B cell (primary cell): ENCODE results near the gene INTS7. TPM values are rescaled to one million over a fixed set of nuclear protein-coding genes. Genes with fewer than 3 reads are reported as not detected.

Source experiments
- ATAC-seq: fragments of 200-7000 bp; cut with Tn5 transposase; one replicate; pipeline ENCODE4 v1.10.0; 2021; ENCODE audit warnings: low read depth, mild to moderate bottlenecking, moderate number of reproducible peaks, moderate library complexity
- CTCF ChIA-PET: fragments of 350-600 bp; sonication (Branson Sonifier 250); formaldehyde crosslinking; loops from one replicate; lab custom pipeline; 2021; ENCODE audit warnings: antibody characterized with exemption, inconsistent platforms; lab: Charles Lee
- POLR2A ChIA-PET: fragments of 350-600 bp; sonication (Branson Sonifier 250); formaldehyde crosslinking; loops from one replicate; lab custom pipeline; 2021; ENCODE audit warnings: antibody characterized with exemption; lab: Charles Lee
- DNase-seq: peaks from one replicate; pipeline ENCODE4 v3.0.0; 2013
- H2AFZ ChIP-seq: 2 replicates; pipeline ENCODE4 v1.6.1; 2012; ENCODE audit warnings: mild to moderate bottlenecking, low read depth, low read length; ENCODE audit not compliant: insufficient read depth, poor library complexity, severe bottlenecking
- H3K27ac ChIP-seq, 2 donors: 1 replicate in 1 of 2; 2 replicates in 1 of 2; pipeline ENCODE4 v1.5.1; 2012 to 2013; ENCODE audit warnings: low read length in 2 of 2, mild to moderate bottlenecking in 2 of 2, moderate library complexity in 1 of 2
- H3K27me3 ChIP-seq, 4 experiments: fragments of 200-600 bp in 1 of 4; sonication (generic) in 1 of 4; replicated peaks in 1 of 4; 1 replicate in 2 of 4; 2 replicates in 2 of 4; pipeline versions ENCODE4 v1.6.1 to v1.7.0; 2013 to 2016; ENCODE audit warnings: low read length in 3 of 4, mild to moderate bottlenecking in 2 of 4, mixed read lengths in 1 of 4, moderate library complexity in 1 of 4; ENCODE audit not compliant: insufficient read depth in 4 of 4, control insufficient read depth in 3 of 4; ENCODE audit errors: control extremely low read depth in 1 of 4
- H3K36me3 ChIP-seq, 2 experiments: replicated peaks in 1 of 2; 1 replicate in 1 of 2; 2 replicates in 1 of 2; pipeline versions ENCODE4 v1.6.1 to v1.7.1; 2013; ENCODE audit warnings: low read length in 1 of 2; ENCODE audit not compliant: insufficient read depth in 2 of 2, control insufficient read depth in 1 of 2; ENCODE audit errors: control extremely low read depth in 1 of 2, extremely low read depth in 1 of 2
- H3K4me1 ChIP-seq, 2 donors: fragments of 200-600 bp in 1 of 2; sonication (generic) in 1 of 2; 1 replicate in 1 of 2; 2 replicates in 1 of 2; pipeline versions ENCODE4 v1.5.1 to v1.6.1; 2013 to 2017; ENCODE audit warnings: low read length in 2 of 2; ENCODE audit not compliant: control insufficient read depth in 2 of 2, insufficient read depth in 2 of 2
- H3K4me2 ChIP-seq: replicated peaks from 2 replicates; pipeline ENCODE3; 2012; ENCODE audit warnings: mild to moderate bottlenecking, low read depth, low read length; ENCODE audit not compliant: poor library complexity, severe bottlenecking
- H3K4me3 ChIP-seq, 5 experiments: fragments of 200-600 bp in 1 of 5; sonication (generic) in 1 of 5; 1 replicate in 3 of 5; 2 replicates in 2 of 5; pipeline versions ENCODE4 v1.5.1 to v1.7.0; 2011 to 2016; ENCODE audit warnings: low read length in 4 of 5, mild to moderate bottlenecking in 4 of 5, low read depth in 2 of 5, control low read depth in 1 of 5, moderate library complexity in 1 of 5; ENCODE audit not compliant: insufficient read depth in 1 of 5; ENCODE audit errors: control extremely low read depth in 1 of 5, extremely low read depth in 1 of 5
- H3K79me2 ChIP-seq: fragments of 200-600 bp; sonication (generic); one replicate; pipeline ENCODE4 v1.6.0; 2016; ENCODE audit warnings: low read length; ENCODE audit not compliant: control insufficient read depth, insufficient read depth
- H3K9ac ChIP-seq: fragments of 200-600 bp; sonication (generic); 2 replicates; pipeline ENCODE4 v1.6.1; 2017; ENCODE audit warnings: mild to moderate bottlenecking, low read length, moderate library complexity
- H3K9me3 ChIP-seq, 3 donors: one replicate each; pipeline versions ENCODE4 v1.6.1 to v1.7.1; 2013; ENCODE audit warnings: low read length in 2 of 3; ENCODE audit not compliant: control insufficient read depth in 2 of 3, insufficient read depth in 1 of 3; ENCODE audit errors: control extremely low read depth in 1 of 3
- H4K20me1 ChIP-seq: 2 replicates; pipeline ENCODE4 v1.6.0; 2012; ENCODE audit warnings: mild to moderate bottlenecking, low read length; ENCODE audit not compliant: insufficient read depth, control insufficient read depth, poor library complexity, severe bottlenecking
- H3K27ac Mint-ChIP-seq: one replicate; pipeline ENCODE4 v1.8.0; 2021; ENCODE audit warnings: mixed read lengths
- H3K27me3 Mint-ChIP-seq: one replicate; pipeline ENCODE4 v1.8.0; 2021; ENCODE audit warnings: mixed read lengths
- H3K4me1 Mint-ChIP-seq: one replicate; pipeline ENCODE4 v1.8.0; 2021; ENCODE audit warnings: mixed read lengths
- H3K4me3 Mint-ChIP-seq: one replicate; pipeline ENCODE4 v1.8.0; 2021; ENCODE audit warnings: mixed read lengths
- H3K9me3 Mint-ChIP-seq: one replicate; pipeline ENCODE4 v1.8.0; 2022; ENCODE audit warnings: mixed read lengths; ENCODE audit not compliant: insufficient read depth
- EZH2 ChIP-seq: IDR thresholded peaks from 2 replicates; pipeline ENCODE4 v1.6.1; 2012; ENCODE audit warnings: borderline replicate concordance, low read depth, mild to moderate bottlenecking, moderate library complexity, low read length; ENCODE audit not compliant: insufficient read depth, poor library complexity, severe bottlenecking
- WGBS: methylation state at CpG from one replicate; pipeline ENCODE4 v1.1.5; 2013; ENCODE audit warnings: missing lambda C conversion rate; ENCODE audit not compliant: insufficient coverage; 5-methylcytosine and 5-hydroxymethylcytosine counted together
- intact Hi-C: fragments of 100-400 bp; cut with micrococcal nuclease; formaldehyde crosslinking; loops from one replicate; pipeline ENCODE4 v1.10.0; 2022
- polyA plus RNA-seq: library from polyadenylated mRNA; depleted of rRNA; stranded (reverse); fragments of >200 nt; gene quantifications from 2 replicates; pipeline ENCODE4 v1.2.3, GENCODE V29; 2012
- total RNA-seq, 2 donors: library from RNA; stranded (reverse); fragments of 120-200 nt in 1 of 2; gene quantifications; 1 replicate in 1 of 2; 2 replicates in 1 of 2; pipeline versions ENCODE4 v1.2.3 to v1.2.4, GENCODE V29; 2013 to 2022
- TF ChIP-seq, protein P1 (sequence below): fragments of 200-600 bp; IDR thresholded peaks from one replicate; pipeline ENCODE4 v1.8.0; 2022; ENCODE audit warnings: antibody characterized with exemption, mild to moderate bottlenecking

Gene INTS7
- total and polyA plus RNA-seq, 2 donors (not counting 1 experiment from before 2014, with no cell fraction given), result 8.3 to 19.2 TPM

DNA sequence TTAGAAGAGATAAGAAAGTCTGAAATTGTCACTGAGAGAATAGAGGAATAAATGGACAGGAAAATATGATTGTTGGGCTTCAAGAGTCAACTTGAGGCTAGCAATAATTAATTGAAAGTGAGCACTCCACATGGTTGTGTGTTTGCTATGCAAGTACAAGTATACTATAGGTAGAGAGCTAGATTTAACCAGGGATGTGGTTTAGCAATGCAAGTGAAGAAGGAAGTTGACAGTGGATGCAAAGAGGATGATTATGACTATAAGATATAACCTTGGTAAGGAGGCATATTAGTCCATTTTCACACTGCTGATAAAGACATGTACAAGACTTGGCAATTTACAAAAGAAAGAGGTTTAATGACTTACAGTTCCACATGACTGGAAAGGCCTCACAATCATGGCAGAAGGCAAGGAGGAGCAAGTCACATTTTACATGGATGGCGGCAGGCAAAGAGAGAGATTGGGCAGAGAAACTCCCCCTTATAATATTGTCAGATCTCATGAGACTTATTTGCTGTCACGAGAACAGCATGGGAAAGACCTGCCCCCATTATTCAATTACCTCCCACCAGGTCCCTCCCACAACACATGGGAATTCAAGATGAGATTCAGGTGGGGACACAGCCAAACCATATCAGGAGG, 47.5 kb upstream of the INTS7 start:
- Histone ChIP-seq H2AFZ (no peak overlapping the region), H3K36me3 (no peaks in the 10 kb centered on the region), H3K4me1 (no peaks in the 10 kb centered on the region), H3K27ac (no peak overlapping the region), H3K79me2 (no peaks in the 10 kb centered on the region), H3K9ac (no peak overlapping the region), H3K4me3 (no peak overlapping the region), H4K20me1 (no peaks in the 10 kb centered on the region), H3K9me3 (peaks cover 0 to 1% (median 0%) of the 10 kb centered on the region in 3 donors), H3K27me3 (no peaks in the 10 kb centered on the region), H3K4me2 (no peak overlapping the region)
- ChIA-PET POLR2A (no interaction called here), CTCF (interaction anchor here (2.0 kb wide), 1 partner anchor 12 kb away, joined by 14 read pairs; no protein-coding TSS in a partner anchor)
- DNase-seq (no peak), ATAC-seq (no peak)
- Mint-ChIP-seq H3K4me1 (no peaks in the 10 kb centered on the region), H3K9me3 (no peaks in the 10 kb centered on the region), H3K27ac (no peak overlapping the region), H3K27me3 (no peaks in the 10 kb centered on the region), H3K4me3 (no peak overlapping the region)
- TF ChIP-seq, protein P1, sequence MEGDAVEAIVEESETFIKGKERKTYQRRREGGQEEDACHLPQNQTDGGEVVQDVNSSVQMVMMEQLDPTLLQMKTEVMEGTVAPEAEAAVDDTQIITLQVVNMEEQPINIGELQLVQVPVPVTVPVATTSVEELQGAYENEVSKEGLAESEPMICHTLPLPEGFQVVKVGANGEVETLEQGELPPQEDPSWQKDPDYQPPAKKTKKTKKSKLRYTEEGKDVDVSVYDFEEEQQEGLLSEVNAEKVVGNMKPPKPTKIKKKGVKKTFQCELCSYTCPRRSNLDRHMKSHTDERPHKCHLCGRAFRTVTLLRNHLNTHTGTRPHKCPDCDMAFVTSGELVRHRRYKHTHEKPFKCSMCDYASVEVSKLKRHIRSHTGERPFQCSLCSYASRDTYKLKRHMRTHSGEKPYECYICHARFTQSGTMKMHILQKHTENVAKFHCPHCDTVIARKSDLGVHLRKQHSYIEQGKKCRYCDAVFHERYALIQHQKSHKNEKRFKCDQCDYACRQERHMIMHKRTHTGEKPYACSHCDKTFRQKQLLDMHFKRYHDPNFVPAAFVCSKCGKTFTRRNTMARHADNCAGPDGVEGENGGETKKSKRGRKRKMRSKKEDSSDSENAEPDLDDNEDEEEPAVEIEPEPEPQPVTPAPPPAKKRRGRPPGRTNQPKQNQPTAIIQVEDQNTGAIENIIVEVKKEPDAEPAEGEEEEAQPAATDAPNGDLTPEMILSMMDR, result no peak
- no peak for TF ChIP-seq EZH2
- no CpG with 5 or more reads among the region's 2 CpGs for WGBS
- intact Hi-C loops, result no loop called here

DNA sequence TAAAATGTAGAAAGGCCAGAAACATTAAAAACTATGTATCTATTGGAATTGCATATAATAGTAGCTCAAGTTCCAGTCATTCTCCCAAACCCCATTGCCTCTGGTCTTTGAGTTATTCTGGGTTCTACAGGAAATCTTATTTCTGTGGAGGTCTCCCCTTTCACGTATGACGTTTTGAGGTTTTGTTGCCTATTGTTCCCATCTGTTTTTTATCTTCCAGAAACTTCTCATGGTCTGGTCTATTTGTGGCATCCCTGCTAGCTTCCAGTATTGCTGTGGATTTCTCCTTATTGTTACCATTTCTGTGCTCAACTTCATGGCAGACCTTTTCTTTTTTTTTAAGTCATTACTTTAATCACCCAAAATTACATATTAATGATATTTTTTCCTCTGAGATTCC, 43.5 kb upstream of the INTS7 start:
- H3K27ac Mint-ChIP-seq, result no peak overlapping the region
- H3K4me2 ChIP-seq, result no peak overlapping the region
- H3K4me3 ChIP-seq, result no peak overlapping the region
- H3K27ac ChIP-seq, result no peak overlapping the region
- ChIA-PET CTCF (interaction anchor here (0.9 to 5.8 kb wide), 5 partner anchors 8 to 378 kb away, joined by 3 to 28 read pairs (median 6); no protein-coding TSS in a partner anchor), POLR2A (no interaction called here)
- no peak overlapping the region for H3K4me3 Mint-ChIP-seq
- WGBS, result no CpG with 5 or more reads among the region's 2 CpGs
- H4K20me1 ChIP-seq, result no peaks in the 10 kb centered on the region
- H3K27me3 ChIP-seq, result no peaks in the 10 kb centered on the region
- no peak overlapping the region for H2AFZ ChIP-seq
- DNase-seq (no peak), ATAC-seq (no peak)
- intact Hi-C loops, result no loop called here
- H3K79me2 ChIP-seq, result no peaks in the 10 kb centered on the region
- no peak overlapping the region for H3K9ac ChIP-seq
- H3K4me1 ChIP-seq, result no peaks in the 10 kb centered on the region
- no peaks in the 10 kb centered on the region for H3K36me3 ChIP-seq
- peaks cover 0 to 1% (median 0%) of the 10 kb centered on the region in 3 donors for H3K9me3 ChIP-seq
- no peaks in the 10 kb centered on the region for H3K27me3 Mint-ChIP-seq
- H3K4me1 Mint-ChIP-seq, result no peaks in the 10 kb centered on the region
- TF ChIP-seq EZH2, result no peak
- TF ChIP-seq, protein P1, result no peak
- no peaks in the 10 kb centered on the region for H3K9me3 Mint-ChIP-seq
